Kidney epithelial cell (primary cell): ENCODE results near the gene MBOAT2. TPM values are rescaled to one million over a fixed set of nuclear protein-coding genes. Genes with fewer than 3 reads are reported as not detected.

Source experiments
- DNase-seq: peaks from one replicate; pipeline ENCODE4 v3.0.0-alpha.2; 2010; ENCODE audit warnings: low read depth
- H3K27me3 ChIP-seq: 2 replicates; pipeline ENCODE4 v1.6.0; 2011; ENCODE audit warnings: low read length; ENCODE audit not compliant: control insufficient read depth, insufficient read depth
- H3K36me3 ChIP-seq: 2 replicates; pipeline ENCODE4 v1.5.1; 2011; ENCODE audit warnings: low read length; ENCODE audit not compliant: control insufficient read depth, insufficient read depth
- H3K4me3 ChIP-seq: 2 replicates; pipeline ENCODE4 v1.5.1; 2011; ENCODE audit warnings: low read depth, mild to moderate bottlenecking, control low read depth, low read length
- total RNA-seq: library from RNA; depleted of rRNA; stranded (reverse); fragments of >200 nt; gene quantifications from 2 replicates; pipeline ENCODE4 v1.2.3, GENCODE V29; 2015
- TF ChIP-seq, protein P1 (sequence below): IDR thresholded peaks from 2 replicates; pipeline ENCODE4 v1.5.1; 2011; ENCODE audit warnings: mild to moderate bottlenecking, moderate library complexity, low read length, control low read depth, inconsistent platforms; ENCODE audit not compliant: insufficient read depth, poor library complexity, severe bottlenecking

MBOAT2 gene
- total RNA-seq, 1 donor from 2014 or later, result 32.2 TPM

DNA sequence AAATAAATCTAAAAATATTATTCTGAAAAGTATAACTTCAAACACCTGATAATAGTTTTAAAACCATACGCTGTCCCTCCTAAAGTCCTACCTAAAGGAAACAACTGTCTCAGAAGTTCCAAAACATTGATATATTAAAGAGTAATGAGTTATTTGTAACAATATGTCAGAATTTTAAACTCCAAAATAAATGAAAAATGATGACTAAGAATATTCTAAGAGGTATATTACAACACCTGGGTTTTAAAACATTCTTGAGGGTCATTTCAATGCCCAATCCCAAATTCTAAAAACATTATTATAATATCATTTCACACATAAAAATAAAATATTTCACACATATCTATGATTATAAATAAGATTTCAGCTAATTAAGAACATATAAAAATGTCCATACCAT lies 186.3 kb downstream of the MBOAT2 start:
- TF ChIP-seq, protein P1, sequence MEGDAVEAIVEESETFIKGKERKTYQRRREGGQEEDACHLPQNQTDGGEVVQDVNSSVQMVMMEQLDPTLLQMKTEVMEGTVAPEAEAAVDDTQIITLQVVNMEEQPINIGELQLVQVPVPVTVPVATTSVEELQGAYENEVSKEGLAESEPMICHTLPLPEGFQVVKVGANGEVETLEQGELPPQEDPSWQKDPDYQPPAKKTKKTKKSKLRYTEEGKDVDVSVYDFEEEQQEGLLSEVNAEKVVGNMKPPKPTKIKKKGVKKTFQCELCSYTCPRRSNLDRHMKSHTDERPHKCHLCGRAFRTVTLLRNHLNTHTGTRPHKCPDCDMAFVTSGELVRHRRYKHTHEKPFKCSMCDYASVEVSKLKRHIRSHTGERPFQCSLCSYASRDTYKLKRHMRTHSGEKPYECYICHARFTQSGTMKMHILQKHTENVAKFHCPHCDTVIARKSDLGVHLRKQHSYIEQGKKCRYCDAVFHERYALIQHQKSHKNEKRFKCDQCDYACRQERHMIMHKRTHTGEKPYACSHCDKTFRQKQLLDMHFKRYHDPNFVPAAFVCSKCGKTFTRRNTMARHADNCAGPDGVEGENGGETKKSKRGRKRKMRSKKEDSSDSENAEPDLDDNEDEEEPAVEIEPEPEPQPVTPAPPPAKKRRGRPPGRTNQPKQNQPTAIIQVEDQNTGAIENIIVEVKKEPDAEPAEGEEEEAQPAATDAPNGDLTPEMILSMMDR, result no peak

DNA sequence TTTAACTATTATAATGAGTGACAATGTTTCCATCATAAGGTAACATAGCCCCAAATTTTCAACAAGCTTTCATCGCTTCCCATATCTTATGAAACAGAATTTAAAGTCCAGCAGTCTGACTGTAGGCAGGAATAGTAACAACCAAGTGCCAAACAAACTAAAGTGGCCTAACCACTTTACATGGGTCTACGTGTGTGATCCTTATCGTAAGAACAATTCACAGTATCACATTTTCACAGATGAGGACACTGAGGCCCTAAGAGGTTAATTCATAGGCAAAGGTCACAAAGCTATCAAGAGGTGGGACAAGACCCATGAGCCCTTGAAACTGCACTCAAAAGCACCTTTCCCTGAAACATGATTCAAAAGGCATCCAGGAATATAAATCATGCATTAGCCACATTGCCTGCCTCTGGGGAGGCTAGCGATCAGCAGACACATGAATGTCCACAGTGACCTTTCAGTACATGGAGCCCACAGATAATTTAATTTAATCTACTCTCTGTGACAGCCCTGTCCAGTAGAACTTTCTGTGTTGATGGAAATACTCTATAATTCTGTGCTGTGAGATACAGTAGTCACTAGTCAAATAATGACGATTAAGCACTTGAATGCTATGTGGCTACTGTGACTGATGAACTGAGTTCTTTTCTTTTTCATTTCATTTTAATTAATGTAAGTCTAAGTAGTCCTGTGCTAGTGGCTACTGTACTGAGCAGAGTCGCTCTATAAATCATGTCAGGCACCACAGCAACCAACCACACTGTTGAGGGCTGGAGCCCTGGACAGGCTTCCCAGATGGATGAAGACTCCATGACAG lies 196.4 kb downstream of the MBOAT2 start:
- TF ChIP-seq, protein P1, result no peak
- H3K36me3 ChIP-seq, result peaks cover 2% of the 10 kb centered on the region
- no peak overlapping the region for H3K4me3 ChIP-seq
- no peaks in the 10 kb centered on the region for H3K27me3 ChIP-seq
- no peak for DNase-seq

More for the DNA sequence above, 186.3 kb downstream of the MBOAT2 start:
- H3K27me3 ChIP-seq, result no peaks in the 10 kb centered on the region
- H3K4me3 ChIP-seq, result no peak overlapping the region
- DNase-seq, result no peak
- peaks cover under 1% of the 10 kb centered on the region for H3K36me3 ChIP-seq

DNA sequence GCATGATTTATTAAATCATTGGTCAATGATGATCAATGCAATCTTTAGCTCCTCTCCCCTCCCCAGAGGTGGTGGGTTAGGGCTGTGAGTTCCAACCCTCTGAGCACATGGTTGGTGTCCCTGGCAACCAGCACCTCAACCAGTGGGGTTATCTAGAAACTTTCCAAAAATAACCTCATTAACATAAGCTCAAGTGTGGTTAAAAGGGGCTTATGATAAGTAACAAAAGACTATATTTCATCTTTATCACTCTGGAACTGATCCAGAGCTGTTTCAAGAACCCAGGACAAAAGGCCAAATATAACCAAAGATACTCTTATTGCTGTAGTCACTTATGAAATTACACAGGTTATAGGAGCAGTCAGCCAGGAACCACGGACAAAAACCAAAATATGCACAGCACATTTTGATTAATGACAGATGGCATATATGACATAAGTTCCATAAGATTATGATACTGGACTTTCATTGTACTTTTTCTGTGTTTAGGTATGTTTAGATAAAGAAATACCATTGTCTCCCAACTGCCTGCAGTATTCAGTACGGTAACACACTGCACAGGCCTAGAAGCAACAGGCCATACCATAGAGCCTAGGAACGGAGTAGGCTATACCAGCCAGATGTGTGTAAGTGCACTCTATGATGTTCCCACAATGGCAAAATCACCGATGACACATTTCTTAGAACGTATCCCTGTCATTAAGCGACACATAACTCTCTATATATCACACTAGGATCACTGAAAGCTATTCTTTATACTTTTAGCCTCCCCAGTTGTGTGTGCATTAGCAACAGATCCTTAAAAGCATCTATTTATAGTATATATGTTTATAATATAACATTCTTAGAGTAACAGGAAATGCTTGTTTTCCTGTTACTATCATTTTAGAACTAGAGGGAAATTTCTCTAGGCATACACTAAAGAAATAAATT lies 197.9 kb downstream of the MBOAT2 start:
- peaks cover 2% of the 10 kb centered on the region for H3K36me3 ChIP-seq
- H3K27me3 ChIP-seq, result no peaks in the 10 kb centered on the region
- TF ChIP-seq, protein P1, result no peak
- no peak for DNase-seq
- H3K4me3 ChIP-seq, result no peak overlapping the region

DNA sequence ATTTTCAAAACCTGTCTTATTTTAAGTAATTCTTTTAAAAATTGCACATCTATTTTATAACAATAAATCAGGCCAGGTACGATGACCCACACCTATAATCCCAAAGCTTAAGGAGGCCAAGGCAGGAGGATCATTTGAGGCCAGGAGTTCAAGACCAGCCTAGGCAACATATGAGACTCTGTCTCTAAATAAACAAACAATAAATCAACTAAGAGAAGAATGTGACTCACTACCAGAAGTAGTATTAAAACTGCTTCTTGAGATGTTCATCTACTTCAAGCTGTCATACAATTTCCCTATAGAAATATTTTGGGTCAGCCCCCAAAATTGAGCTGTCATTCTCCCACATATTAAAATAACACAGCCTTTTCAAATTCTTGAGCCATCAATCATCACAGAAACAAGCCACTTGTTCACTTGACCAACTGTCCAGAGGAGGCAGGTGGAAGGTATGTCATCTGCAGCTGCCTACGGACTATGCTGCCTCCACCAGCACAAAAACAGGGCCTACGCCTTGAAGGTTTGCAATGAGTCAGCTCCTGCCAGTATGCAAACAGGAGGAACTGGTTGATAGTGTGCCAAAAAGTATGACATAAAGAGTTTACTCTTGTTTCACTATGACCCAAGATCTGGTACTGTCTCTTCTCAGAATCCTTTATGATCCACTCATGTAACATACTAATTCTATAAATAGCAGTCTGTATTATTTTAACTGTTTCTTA lies 199.7 kb downstream of the MBOAT2 start:
- H3K36me3 ChIP-seq, result peaks cover 1% of the 10 kb centered on the region
- no peak overlapping the region for H3K4me3 ChIP-seq
- TF ChIP-seq, protein P1, result peak; percentile 9
- no peaks in the 10 kb centered on the region for H3K27me3 ChIP-seq
- DNase-seq, result peak; percentile 83

DNA sequence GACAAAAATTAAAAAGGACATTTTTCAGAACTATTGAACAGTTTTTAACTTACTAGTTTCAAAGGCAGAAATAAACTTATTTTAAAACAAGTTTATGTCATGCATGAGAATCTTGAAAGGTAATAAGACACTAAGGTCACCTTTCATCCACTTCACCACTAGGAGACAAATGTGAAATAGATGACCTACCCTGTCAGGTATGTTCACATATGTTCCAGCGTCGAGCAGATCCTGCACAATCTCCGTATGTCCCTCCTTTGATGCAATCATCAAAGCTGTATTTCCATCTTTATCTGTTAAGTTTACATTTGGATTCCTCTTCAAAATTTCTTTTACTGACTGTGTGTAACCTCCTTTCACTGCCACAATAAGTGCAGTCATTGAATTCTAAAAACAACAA lies 200.7 kb downstream of the MBOAT2 start:
- no peak for DNase-seq
- TF ChIP-seq, protein P1, result no peak
- Histone ChIP-seq H3K36me3 (peaks cover 1% of the 10 kb centered on the region), H3K4me3 (no peak overlapping the region), H3K27me3 (no peaks in the 10 kb centered on the region)

Other genes starting within 250 kb of the MBOAT2 start
- gene KIDINS220, start 166.1 kb downstream of the MBOAT2 start, total RNA-seq, result 45.1 and 49.1 TPM in 2 replicates
- gene ASAP2, start 203.1 kb upstream of the MBOAT2 start, total RNA-seq, result 38.1 and 42.2 TPM in 2 replicates